HG03571 (cell line): ENCODE measurements around the gene HEMGN.

ENCODE experiments used
- ATAC-seq: cut with Tn5 transposase; IDR thresholded peaks from one replicate; pipeline ENCODE4 v1.9.1; 2021; ENCODE audit not compliant: unreplicated experiment

Gene HEMGN

DNA sequence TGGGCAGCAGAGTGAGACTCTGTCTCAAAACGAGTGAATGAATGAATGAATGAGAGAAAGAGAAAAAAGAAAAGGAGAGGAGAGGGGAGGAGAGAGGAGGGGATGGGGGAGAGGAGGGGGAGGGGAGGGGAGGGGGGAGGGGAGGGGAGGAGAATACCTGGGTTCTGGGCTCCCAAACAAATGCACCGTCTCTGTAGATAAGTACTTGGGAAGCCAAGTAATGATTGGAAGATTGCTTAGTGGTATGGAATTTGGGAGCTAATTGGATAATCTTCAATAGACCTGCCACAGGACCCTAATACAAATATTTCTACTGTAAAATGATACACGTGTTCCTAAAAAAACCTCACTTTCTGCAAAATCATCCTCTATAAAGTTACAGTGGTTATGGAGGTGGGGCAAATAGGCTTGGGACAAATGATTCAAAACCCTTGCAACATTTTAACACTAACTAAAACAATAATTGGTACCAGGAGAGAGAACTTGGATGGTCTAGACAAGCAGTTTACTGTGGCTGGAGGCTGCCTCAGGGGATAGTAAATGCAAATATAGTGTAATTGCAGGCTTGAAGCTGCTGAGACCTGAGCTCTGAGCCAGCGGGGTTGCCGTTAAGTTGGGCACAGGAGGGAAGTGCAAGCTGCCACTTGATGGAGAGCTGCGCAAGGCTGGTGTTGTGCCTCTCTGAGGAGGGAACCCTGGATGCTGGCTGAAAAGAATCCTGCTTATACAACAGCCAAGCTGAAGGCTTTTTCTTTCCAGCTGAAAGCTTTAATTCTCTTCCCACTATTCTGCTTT, 3.5 kb downstream of the HEMGN start:
- ATAC-seq, result no peak

DNA sequence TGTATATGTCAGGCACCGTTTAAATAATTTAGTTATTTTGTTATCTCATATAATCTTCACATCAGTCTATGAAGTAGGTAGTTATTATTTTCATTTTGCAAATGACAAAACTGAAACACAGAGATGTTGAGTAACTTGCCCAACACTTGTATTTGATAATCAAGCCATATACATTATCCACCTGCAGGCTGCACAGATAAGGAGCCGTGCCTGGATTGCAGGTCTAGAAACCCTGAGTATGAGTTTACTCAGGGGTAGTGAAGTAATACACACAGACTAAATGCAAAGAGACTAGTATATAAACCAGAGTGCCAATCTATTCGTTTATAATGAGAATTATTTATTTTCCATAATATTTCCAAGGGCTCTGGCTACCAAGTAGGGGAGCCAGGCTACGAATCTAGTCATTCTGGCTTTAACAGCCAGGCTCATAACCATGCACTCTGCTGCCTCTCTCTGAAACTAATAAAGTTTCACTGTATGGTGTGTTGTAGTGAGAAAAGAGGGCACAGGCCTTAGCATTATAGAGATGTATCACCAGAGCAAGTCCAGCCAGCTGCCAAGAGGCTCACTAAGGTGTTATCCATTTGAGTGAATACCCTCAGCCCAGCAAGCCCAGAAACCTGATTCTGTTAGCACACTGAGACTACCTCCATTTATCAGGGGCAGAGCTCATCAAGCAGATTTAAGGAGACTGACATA, 4.5 kb downstream of the HEMGN start:
- no peak for ATAC-seq

DNA sequence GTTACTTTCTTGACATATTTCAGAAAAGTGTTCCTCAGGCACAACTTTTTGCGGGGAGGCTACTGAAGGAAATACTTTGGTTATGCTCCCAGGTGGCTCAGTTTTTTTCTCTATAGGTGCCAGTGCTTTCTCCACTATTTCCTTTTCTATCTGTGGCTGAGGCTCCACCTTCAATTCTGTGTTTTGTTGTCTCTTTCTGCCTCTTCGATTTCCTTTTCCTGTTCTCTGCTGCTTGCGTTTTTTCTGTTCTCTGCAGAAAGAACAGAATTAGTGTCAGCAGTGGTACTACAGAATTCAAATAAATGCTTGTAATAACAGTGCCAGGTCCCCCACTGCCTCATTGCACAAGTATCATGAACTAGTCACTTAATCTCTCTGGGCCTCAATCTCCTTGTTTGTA, 7.0 kb downstream of the HEMGN start:
- ATAC-seq, result no peak

DNA sequence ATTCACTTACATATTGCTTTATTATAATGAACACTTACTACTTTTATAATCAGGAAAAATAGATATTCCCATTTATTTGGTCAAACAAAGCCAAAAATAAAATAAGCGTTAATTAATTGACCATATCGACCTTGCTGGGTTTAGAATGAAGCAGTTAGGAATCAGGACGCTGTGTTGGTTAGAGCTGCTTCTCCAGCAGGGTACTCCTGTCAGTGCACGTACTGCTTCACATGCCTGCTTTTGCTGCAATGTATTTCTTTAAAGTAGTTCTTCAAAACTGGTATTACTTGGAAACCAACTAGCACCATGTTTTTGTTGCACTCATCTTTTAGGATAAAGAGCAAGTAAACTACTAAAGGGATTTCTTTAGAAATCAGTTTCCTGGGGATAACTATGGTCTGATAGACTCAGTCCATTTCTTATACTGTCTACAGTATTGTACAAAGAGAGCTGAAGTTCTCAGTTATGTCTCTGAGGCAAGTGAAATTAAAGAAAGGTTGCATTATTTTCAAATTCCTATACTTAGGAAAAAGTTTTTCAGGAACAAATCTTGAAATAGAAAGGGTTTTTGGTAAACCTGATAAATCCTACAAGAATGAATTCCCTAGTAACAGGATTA, 8.9 kb downstream of the HEMGN start:
- no peak for ATAC-seq

DNA sequence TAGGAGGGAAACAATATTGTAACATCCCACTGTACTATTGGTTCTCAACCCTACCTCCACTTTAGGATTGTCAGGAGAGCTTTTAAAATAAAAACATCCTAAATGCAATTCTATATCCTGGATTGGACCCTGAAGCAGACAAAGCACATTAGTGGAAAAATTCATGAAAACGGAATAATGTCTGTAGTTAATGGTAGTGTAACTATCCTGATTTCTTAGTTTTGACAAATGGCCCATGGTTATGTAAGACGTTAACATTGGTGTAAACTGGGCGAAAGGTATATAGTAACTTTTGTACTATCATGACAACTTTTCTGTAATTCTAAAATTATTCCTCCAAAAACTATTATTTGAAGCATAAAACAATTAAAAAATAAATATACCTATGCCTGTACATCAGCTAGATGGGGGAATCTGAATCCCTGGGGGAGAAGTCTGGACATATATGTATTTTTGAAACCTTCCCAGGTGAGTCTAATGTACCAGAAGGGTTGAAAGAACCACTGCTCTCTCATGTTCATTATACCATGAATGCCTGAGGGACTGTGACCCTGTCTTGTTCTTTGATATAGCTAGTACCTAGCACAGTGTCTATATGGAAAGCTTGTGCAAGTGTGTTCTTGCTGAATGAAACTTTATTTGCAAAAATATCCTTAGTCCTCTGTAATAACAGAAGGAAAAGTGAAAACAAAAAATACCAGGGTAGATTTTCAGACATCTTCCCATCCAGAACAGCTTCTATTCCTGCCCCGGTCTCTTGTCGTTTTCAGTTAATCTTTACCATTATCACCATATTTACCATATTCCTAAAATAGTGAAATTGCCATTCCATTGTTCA, 12.3 kb downstream of the HEMGN start:
- ATAC-seq, result no peak

DNA sequence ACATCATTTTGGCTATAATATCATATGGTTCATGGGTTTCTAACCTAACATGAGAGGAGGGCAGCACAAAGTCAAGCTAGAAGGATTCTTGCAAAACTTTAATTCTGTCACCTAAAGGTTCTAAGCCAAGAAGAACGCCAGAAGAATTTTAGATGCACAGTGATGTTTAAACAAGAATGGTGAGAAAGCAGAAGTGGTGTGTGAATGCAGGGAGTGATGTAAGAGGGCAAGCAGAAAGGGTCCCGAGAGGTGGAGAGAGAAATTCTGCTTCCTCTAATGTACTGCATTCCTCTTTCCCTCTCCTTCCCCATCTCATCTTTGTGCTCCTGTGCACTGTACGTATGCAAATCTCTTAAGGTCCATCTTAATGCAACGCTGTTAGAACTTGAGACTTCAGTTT, 13.6 kb downstream of the HEMGN start:
- no peak for ATAC-seq

DNA sequence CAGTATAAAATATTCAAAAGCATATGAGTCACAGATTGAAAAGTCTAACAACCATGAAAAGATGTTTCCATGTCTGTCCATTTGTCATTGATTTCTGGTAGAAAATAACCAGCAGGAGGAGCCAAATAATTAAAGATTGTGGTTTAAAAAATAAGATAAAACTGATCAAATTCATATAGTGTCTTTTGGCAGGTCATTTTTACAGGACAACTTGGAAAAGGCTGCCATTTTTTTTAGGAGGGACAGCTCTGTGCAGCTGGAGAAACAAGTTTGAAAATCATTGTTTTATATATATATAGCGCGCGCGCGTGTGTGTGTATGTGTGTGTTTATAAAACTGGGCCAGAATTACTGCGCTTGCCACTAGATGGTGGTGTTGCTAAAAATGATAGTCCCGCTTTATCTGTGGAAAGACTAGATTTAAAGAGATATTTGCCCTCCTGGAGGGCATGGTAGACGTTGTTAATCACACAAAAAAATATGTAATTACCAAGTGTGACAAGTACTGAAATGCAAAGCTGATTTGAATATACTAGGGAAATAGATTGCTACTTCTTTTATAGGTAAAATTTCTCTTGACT, 14.4 kb downstream of the HEMGN start:
- ATAC-seq, result no peak

DNA sequence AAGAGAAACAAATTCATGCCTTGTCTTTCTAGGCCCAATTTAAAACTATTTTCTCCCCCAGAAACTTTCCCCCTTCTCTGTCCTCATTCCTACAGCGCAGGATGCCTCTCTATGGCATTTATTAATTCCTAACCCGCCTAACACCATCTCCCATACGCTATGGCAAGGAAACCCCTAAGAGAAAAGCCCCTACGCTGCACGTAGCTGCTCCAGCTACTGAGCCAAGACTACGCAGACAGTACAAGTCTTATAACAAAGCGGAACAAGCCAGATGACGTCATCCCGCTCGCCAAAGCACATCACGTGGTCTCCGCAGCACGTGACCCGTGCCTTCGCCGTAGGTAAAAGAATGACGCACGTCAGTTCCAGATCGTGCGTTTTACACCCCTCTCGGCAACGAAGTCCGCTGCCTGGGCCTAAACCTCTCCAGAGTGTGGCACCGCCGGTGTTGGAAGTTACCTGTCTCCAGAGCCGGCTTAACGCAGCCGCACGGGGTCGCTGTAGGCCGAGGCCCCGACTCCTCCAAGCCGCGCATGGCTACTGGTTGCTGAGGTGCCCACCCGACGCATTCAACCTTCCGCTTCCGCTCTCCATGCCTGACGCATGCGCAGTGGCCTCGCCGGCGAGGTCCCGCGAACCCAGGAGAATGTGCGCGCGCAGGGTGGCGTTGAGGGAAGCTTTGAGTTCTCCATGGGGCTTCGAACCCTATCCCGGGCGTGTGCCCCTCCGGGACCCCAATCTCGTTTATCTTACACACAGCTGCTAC, 15.8 kb downstream of the HEMGN start, which contains the start of gene TRMO:
TRMO (minus strand) TSS at position 542 of the 766 bp plus-strand sequence; CDS start at position 535, 7 bp downstream.
- peak; percentile 83 for ATAC-seq

DNA sequence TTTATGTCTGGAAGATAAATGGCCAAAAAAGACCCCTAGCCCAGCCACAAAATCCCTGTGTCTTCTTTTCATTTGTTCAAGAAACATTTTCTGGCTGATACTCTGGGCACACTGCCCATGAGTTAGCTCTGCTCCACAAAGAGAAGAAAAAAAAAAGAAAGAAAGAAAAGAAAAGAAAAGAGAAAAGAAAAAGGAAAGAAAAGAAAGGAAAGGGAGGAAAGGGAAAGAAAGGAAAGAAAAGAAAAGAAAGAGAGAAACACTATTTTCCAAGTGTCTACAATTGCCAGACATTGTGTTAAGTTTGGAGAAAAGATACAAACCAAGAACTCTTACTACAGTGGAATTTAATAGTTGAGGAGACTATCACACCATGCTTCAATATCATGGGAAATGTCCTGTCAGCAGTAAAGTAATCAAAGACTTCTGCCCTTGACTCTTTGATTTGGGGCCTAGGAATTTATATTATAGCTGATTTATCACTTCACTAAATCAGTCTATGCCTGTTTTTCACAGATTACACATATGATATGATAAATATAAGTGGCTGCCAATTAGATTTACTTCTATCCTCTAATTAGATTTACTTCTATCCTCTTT, 18.7 kb downstream of the HEMGN start:
- ATAC-seq, result no peak

DNA sequence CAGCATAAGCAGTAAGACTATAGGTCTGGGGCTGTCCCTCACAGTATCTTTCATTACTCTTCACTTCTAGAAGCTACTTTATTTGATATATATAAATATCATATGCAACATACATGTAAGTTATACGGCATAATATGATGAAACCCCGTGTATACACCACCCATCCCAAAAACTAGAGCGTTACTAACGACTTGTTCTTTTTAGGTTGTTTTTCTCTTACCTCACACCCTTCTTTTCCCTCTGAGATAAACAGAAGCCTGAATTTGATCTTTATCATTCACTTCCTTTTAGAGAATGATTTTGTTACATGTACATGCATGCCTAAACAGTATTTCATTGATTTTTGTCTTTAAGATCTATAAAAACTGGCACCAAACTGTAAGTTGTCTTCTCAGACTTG, 19.4 kb downstream of the HEMGN start:
- no peak for ATAC-seq

DNA sequence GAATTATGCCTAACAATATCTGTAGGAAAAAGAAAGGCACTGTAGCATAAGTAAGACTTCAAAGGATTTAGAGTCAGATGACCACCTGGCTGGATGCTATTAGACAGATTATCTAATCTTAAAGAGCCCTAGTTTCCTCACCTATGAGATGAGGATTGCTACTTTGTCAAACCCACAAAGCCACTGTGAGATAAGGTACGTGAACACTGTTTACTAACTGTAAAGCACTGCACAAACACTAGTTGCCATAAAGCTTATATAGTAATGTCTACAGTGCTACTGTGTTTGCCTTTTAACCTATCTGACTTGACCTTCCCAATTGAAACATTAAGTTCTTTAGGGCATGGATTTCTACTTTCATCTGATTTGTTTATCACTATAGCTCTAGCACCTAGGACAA, 26.0 kb downstream of the HEMGN start:
- ATAC-seq, result no peak

DNA sequence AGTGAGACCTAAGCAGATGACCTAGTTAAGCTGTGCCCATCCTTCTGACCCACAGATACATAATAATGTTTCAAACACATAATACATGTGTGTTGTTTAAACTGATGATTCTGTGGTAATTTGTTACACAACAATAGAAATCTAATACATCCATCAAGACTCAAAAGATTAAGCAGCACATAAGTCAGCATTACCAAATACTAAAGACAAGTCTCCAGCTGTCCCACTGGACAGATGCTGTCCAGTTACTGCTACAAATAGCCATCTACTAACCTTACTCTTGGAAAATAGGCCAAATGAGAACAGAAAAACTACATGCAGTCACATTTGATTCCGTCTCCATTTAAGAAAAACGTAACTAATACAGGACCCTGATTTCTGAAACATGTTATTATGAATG, 26.4 kb downstream of the HEMGN start:
- ATAC-seq, result no peak

DNA sequence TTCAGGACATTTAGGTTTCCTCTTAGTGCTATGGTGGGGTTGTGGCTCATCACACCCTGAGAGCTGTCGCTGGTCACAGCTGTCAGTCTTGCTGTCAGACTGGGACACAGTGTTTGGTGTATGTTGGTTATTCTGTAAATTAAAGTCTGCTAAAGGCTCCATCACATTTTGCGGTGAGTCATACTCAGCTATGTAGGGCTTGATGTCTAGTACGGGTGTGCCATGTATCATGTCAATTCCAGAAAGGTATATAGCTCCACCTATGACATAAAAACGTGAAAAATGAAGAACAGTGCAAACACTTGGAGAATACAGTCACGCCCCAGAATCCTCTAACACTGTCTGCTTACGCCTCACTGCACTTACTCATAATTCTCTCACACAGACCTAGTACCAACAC, 27.6 kb downstream of the HEMGN start:
- no peak for ATAC-seq

DNA sequence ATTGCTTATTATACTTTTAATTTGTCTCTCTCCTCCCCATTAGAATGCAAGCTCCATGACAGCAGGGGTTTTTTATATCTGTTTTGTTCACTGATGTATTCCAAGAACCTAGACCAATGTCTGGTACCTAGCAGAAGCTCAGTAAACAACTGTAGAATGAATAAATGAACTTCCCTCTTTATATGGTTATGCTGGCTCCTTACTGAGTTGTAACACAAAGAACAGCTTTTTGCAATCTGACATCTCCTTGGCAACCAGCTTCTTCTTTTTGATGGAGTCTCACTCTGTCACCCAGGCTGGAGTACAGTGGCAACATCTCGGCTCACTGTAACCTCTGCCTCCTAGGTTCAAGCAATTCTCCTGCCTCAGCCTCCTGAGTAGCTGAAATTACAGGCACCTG, 29.3 kb downstream of the HEMGN start:
- ATAC-seq, result no peak

DNA sequence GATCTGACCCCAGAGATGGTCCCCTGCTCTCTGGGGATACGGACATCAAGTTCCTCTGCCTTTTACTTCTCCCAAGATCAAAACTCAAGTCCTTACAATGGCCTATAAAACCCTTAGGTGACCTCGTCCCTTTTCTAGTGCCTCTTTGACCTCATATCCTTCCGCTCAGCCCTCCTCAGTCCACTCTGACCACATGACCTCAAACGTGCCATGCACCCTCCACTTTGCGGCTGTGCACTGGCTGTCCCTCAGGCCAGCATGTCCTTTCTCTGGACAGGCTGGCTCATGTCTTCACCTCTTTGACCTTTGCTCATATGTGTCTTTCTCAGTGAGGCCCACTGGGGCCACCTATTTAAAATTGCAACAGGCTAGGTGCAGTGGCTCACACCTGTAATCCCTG, 30.3 kb downstream of the HEMGN start:
- ATAC-seq, result no peak

DNA sequence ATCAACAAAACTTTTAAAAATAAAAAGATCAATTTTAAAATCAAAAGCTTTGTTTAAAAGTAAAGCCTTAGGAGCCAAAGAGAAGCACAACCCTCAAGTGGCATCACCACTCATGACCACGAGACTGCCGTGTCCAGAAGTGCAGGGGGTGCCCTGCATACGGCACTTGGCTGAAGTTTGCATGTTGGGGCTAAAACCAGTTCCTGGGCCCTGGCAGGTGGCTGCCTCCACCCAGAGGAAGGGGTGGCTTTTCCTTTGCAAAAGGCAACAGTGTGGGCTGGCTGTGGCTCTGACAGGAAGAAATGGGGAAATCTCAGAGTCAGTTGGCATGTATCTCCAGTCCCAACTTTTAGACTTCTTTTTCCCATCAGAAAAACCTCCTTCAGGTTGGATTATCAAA, 30.9 kb downstream of the HEMGN start:
- no peak for ATAC-seq

DNA sequence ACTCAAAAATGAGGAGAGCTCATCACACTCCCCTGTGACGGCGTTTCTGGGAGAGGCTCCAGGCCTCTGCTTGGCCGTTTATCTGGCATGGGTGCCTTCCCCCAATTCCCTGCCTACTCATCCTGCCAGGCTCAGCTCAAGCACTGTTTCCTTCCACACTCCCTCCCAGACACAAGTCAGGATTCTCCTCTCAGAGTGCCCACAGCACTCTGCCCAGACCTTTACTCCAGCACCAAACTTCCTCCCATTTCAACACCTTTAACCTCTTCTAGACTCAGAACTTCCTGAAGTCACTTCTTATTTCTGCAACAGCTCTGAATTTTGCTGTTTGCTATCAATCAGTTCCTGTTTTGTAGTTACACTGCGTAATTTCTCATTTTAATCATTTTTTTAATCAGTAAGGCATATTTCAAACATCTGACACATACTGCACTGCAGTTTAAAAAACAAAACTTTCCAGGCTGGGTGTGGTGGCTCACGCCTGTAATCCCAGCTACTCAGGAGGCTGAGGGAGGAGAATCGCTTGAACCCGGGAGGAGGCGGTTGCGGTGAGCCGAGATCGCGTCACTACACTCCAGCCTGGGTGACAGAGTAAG, 31.6 kb downstream of the HEMGN start:
- no peak for ATAC-seq

DNA sequence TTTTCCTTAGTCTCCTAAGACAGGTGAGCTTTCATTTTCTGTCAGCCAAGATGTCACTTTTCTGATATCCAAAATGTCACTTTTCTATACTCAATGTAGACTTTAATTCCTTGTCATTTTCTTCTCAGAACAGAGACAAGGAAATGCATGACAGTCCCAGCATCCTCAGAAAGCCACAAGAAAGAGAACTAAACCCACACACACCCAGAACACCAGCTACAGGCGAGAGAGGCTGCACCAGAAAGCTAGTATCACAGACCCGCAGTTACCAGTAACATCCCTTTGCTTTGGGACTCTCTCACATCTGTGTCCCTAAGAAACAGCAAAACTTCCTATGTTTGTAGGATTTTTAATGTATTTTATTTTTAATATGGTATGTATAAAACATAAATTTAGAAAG, 32.7 kb downstream of the HEMGN start:
- no peak for ATAC-seq

DNA sequence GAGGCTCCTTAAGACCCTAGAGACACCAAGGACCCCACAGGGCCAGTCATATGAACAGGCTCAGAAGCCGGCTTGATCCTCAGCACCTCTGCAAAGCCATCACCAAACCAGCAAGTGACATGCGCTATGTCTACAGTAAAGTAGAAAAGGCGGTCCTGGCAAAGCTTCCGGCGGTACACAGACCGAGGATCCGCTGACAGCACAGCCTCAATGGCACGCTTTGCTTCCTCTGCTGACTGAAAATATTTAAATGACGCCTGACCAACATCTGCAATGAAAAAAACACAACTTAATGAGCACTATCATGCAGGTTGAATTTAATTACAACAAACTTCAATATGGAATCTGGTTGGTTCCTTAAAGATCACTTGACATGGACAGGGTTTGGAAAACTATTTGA, 33.2 kb downstream of the HEMGN start:
- ATAC-seq, result no peak
